K562 (cell line): Measurements from ENCODE around the gene AKAP12.

Experiments
- OTX1 ChIP-seq: fragments of 450-650 bp; formaldehyde crosslinking; IDR thresholded peaks from 2 replicates; pipeline ENCODE4 v1.4.0; 2022; ENCODE audit warnings: mild to moderate bottlenecking
- ZFP36 ChIP-seq: fragments of 150-350 bp; IDR thresholded peaks from 2 replicates; pipeline ENCODE4 v1.6.1; 2018; ENCODE audit warnings: low read length, low read depth; ENCODE audit not compliant: partially characterized antibody
- TF ChIP-seq, protein P1 (sequence below): sonication (generic); formaldehyde crosslinking; IDR thresholded peaks from 2 replicates; pipeline ENCODE4 v1.8.1; 2023; ENCODE audit warnings: mild to moderate bottlenecking, missing genetic modification reagents

DNA sequence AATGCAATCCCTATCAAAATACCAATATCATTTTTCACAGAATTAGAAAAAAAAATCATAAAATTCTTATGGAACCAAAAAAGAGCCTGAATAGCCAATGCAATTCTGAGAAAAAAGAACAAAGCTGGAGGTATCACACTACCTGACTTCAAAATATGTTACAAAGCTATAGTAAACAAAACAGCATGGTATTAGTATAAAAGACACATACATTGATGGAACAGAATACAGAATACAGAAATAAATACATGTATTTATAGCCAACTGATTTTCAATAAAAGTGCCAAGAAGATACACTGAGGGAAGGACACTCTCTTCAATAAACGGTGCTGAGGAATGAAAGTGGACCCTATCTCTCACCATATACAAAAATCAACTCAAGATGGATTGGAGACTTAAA, 28.7 kb upstream of the AKAP12 start:
- TF ChIP-seq, protein P1, sequence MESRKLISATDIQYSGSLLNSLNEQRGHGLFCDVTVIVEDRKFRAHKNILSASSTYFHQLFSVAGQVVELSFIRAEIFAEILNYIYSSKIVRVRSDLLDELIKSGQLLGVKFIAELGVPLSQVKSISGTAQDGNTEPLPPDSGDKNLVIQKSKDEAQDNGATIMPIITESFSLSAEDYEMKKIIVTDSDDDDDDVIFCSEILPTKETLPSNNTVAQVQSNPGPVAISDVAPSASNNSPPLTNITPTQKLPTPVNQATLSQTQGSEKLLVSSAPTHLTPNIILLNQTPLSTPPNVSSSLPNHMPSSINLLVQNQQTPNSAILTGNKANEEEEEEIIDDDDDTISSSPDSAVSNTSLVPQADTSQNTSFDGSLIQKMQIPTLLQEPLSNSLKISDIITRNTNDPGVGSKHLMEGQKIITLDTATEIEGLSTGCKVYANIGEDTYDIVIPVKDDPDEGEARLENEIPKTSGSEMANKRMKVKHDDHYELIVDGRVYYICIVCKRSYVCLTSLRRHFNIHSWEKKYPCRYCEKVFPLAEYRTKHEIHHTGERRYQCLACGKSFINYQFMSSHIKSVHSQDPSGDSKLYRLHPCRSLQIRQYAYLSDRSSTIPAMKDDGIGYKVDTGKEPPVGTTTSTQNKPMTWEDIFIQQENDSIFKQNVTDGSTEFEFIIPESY (CRISPR knock-in tag), result no peak
- no peak for TF ChIP-seq ZFP36
- no peak for TF ChIP-seq OTX1 (CRISPR knock-in tag)
